NCI-H2029 (cell line): ENCODE data around the gene SIL1.
A peak's percentile ranks its signal among the peaks of the same experiment; 100 is the strongest.
"Not testable (repeated sequence)": the region's sequence is repeated elsewhere in the genome, so short reads cannot be mapped to it uniquely, and the experiment has no call there.

Experiments used
- DNase-seq: peaks from one replicate; lab custom pipeline; 2025; lab: John Stamatoyannopoulos, UW

SIL1 gene

DNA sequence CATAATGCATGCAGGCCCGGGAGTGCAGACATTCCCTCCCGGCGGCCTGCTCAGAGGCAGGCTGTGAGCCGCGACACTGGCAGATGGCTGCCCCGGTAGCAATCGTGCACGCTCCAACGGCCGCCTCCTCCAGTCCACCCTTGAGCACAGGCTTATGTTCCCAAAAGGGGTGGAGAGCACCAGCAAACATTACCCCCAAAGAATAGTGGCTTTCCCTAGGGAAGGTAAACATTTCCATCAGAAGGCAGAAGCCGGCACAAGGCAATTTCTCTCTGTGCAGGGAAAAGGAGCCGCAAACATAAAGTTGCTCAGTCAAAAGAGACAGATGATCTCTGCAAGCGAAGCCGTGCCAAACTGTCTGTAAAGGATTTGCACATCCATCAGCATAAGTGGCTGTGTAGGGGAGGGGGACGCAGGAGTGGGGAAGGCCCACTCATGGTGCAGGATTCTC lies 92.5 kb downstream of the SIL1 start:
- peak; percentile 94 for DNase-seq

DNA sequence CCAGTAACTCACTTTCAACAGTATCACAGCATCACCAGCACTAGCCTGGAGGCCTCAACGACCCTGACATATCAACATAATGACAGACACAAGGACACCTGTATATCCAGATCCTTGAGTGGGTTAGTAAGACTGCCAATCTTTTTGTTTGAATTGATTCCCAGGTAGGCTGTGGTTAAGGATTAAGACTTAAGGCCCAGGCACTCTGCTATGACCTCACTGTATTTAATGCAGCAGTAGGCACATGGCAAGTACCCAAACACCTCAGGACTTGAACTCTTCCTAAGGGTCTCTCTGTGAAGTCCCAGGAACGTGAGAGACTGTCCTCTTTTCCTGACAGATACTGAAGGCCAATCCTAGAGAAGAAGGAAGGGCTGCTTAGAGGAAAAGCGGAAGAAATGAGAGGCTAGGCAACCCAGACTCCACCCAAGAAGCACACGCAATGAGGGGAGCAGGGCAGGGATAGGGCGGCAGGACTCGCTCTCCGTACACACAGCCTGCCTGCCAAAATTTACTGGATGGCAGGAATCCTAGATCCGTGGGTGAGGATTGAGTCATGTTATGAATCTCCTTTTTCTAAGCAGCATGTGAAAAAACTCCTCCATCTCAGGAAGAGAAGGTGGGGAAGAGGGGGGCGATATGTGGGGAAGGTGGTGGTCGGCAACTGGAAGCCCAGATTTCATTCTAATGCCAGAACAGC lies 93.4 kb downstream of the SIL1 start:
- peak; percentile 85 for DNase-seq

DNA sequence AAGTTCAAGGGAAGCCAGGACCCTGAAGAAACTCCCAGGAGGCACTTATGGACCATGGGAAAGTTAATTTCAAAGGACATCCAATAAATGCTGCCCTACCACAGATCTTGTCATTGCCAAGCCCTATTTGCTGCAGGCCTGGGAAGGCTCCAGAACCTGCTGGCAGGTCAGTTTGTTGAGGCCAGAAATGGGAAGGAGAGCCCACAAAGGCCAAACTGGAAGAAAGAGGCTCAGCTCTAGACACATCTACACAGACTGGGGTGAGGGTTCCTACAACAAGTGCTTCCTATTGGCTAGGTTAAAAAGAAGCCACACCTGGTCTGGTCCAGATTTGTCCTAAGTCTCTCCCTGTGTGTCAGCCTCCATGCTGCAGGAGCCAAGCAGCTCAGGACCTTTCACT lies 94.4 kb downstream of the SIL1 start:
- DNase-seq, result no peak

DNA sequence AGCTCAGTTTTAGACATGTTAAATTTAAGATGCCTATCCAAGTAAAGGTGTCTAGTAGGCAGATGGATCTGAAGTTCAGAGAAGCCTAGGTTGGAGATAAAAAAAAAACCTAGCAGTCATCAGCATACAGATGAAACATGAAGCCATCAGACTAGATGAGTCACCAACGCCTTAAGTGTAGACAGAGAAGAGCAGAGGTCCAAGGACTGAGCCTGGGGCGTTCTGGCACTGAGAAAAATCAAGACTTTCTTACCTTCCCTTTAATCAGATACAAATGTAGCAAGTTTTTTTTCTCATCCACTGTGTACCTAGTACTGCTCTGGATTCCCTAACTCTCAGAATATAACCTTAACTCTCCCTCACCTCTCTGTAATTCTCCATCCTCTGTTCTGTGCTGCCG lies 97.3 kb downstream of the SIL1 start:
- DNase-seq, result peak; percentile 38

DNA sequence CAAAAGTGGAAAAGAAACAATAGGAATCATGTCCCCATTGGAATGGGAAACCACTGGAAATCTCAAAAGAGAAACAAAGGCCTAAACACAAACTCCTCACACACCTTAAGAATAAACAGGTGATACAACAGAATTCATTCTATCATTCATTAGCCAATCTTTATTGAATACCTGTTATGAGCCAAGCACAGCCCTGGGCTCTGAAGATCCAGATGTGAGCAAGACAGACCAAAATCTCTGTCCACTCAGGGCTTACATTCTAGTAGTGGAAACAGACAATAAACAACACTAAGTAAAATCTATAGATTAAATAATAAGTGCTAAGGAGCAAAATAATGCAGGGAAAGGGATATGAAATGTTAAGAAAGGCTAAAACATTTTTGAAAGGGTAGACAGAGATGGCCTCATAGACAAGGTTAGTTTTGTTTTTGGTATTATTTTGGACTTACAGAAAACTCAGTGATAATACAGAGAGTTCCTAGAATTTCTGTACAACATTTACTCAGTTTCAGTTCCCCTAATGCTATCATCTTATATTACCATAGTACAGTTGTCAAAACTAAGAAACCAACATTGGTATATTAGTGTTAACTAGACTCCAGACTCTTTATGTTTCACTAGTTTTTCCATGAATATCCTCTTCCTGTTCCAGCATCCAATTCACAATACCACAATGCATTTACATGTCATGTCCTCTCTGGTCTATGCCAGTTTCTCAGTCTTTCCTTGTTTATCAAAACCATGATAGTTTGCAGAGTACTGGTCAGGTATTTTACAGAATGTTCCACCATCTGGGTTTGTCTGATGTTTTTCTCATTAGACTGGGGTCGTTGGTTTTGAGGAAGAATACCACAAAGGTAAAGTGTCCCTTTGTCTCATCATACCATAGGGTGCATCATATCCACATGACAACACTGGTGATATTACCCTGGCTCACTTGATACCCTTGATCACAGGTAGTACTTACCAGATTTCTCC lies 103.7 kb downstream of the SIL1 start:
- no peak for DNase-seq

DNA sequence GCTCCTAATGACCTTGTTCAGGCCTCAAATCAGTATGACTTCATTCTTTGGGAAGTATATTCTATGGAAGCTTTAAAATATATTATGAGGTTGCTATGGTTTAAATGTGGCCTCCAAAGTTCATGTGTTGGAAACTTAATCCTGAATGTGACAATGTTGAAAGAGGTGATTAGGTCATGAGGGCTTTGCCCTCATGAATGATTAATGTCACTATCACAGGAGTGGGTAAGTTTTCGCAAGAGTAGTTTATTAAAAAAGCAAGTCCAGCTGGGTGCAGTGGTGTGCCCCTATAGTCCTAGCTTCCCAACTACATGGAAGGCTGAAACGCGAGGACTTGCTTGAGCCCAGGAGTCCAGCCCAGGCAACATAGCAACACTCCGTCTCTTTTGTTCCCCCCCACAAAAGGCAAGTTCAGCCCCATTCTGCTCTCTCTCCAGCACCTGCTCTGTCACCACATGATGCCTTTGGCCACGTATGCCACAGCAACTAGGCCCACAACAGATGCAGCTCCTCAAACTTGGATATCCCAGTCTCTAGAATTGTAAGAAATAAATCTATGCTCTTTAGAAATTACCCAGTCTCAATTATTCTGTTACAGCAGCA lies 105.3 kb downstream of the SIL1 start:
- no peak for DNase-seq

DNA sequence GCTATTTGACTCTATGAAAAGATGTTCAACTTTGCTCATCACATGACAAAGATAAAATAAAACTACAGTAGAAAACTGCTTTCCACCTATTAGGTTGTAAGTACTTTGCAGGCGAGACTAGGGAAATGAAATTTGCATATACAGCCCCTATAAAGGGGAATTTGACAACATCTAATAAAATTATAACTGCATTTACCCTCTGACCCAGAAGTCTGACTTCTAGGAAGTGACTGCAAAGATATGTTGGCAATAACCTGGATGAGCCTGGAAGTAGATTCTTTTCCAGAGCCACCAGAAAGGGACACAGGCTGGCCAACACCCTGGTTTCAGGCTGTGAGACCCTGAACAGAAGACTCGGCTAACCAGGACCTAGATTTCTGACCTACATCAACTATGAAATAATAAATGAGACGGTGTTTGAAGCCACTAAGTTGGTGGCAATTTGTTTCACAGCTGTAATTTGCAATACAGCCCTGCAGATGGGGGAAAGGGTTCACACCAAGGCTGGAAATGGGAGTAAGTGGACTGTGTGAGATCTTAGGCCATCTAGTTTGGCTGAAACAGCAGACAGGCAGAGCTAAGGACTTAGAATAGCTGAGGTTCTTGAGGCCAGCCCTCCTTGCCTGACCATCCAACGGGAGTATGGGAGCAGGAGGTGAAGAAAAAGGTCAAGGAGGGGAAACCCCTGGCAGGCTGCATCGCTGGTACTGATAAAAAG lies 106.6 kb downstream of the SIL1 start:
- no peak for DNase-seq

DNA sequence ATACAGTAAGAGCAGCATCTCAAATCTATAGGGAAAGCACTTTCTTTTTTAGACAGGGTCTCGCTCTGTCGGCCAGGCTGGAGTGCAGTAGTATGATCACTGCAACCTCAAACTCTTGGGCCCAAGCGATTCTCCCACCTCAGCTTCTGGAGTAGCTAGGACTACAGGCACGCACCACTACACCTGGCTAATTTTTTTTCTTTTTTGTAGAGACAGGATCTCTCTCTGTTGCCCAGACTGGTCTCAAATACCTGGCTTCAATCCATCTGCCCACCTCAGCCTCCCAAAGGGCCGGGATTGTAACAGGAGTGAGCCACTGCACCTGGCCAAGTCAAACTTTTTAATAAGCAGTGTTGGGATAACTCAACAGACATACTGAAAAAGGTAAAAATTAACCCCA lies 107.6 kb downstream of the SIL1 start:
- DNase-seq, result no peak

DNA sequence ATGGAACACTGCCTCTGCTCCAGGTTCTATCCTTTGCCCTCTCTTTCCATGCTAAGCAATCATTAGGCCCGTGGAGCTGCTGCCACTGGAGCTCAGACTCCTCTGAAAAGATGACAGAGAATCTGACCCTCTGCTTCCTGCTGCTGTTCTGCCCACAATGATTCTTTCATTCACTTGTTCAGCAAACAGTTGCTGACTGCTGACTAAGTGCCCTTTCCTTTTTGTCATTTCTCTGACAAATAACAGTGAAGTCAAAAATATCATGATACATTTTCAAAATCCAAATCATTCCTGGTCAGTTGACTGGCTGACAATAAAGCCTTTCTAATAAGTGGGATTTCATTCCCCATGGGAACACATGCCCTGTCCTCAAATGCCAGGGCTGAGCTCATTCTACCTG lies 110.1 kb downstream of the SIL1 start:
- DNase-seq, result no peak

DNA sequence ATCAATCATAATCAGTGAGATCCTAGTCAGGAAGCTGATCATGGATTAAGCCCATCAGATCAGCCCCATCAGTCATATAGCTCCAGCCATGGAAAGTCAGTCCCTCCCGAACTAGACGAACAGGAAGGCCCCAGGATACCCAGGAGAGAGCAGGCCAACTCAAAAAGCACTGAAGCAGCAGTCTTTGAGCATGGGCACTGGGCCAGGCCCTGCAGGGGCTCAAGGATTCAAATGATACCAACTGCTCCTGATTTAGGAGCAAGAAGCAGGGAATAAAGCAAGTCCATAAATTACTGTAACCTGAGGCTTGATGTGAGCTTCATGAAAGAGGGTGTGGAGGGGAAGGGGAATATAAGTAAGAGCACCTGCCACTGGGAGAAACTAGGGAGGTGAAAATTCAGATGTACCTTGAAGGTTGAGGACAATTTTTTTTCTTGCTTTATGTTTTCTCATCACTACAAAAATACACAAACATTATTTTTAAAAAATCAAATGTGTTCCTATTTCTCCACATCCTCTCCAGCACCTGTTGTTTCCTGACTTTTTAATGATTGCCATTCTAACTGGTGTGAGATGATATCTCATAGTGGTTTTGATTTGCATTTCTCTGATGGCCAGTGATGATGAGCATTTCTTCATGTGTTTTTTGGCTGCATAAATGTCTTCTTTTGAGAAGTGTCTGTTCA lies 115.2 kb downstream of the SIL1 start:
- no peak for DNase-seq

DNA sequence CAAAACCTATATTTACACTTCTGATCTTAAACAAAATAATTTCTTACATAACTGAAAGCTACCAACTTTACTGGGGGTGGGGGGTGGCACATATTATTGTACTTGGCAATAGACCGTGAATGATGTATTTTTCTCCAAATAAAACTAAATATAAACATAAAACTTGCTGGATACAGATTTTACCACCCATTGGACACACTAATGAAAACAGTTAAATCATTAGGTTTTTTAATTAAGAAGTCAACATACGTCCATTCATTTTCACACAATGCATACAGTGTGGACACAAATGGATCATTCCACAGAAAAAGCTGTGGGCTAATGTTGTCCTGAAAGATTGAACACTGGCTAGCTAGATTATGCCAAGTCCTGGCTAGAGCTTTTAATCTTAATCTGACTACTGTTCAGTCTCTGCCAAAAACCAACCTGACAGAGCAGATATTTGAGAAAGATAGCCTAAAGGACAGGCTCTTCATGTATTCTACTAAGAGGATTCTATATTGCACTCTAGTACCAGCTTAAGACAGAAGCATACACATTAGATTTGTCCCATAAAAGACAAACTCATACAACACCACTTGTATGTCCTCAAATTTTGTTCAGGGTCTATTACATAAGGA lies 118.1 kb downstream of the SIL1 start:
- no peak for DNase-seq

DNA sequence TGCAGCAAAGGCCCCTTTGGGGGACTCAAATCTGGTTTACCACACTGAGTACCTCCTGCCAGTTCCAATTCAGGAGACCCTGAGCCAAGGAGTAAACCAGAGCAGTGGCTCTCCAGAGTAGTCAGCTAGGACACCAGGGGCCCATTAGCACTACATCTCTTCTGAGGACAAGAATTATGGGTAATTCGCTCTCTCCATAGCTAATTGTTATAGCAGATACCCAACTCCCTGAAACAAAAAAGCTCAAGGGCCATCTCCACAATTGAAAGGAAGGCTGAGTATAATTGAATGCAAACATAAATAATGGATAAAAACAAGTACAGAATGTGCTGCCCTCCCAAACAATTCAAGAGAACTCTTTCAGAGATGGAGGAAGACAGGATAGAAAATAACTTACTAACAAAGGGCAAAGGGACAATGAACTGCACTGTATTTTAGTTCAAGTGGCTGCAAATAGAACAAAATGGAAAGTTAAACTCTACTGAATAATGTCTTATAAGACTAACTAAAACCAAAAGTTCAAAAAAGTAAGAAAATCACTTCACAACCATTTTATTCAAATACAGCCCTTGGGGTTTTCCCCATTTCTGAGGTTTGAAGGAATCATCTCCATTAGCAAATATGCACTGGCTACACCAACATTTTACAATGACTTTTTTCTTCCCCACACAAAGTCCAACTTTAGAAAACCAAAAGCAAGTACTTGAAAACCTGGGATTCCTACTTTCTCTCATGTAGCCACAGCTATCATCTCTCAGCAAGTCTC lies 118.8 kb downstream of the SIL1 start:
- no peak for DNase-seq

DNA sequence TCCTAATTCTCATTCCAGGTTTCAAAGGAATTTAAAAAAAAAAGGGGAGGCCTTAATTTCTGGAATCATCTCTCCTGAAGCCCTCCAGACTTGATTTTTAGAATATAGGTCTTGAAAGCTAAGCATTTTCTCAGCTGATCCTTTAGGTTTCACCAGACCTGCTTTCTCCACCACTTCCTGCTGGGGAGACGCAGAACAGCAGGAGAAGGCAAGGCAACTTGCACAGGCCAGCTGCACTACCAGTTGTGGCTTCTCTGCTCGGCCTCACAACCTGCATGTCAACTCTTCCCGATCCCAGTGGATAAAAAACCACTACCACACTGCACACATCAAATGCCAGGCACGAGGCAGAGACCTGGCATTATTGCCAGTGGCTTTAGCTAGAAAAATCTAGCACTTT lies 119.8 kb downstream of the SIL1 start:
- DNase-seq, result no peak

DNA sequence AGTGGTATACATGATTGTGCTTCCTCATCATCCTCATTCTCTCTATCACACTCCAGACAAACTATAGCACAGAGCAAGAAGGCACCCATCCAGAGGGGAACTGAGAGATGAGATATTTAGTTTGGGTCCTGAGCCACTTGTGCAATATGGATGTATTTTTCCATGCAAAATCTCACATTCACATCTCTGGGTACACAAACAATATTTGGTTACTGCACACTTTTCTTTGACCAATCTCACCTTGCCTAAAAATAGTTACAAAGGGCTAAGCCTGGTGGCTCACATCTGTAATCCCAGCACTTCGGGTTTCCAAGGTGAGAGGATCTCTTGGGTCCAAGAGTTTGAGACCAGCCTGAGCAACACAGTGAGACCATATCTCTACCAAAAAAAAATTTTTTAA lies 120.3 kb downstream of the SIL1 start:
- DNase-seq, result no peak

DNA sequence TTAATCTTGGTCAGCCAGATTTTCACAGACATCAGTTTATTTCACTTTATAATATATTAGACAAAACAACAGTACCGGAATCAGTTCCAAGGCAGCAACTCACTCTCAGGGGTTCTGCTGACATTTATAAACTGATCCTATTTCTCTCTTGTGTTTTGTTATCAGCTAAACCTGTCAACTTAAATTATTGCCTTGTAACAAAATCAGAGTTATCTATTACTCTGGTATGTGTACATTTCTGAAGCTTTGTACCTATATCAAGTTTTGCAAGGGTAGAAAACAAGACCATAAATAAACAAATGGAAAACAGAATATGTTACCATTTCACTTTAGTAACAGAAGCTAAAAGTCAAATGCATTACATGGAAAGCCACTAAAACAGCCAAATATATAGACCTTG lies 122.1 kb downstream of the SIL1 start:
- no peak for DNase-seq

DNA sequence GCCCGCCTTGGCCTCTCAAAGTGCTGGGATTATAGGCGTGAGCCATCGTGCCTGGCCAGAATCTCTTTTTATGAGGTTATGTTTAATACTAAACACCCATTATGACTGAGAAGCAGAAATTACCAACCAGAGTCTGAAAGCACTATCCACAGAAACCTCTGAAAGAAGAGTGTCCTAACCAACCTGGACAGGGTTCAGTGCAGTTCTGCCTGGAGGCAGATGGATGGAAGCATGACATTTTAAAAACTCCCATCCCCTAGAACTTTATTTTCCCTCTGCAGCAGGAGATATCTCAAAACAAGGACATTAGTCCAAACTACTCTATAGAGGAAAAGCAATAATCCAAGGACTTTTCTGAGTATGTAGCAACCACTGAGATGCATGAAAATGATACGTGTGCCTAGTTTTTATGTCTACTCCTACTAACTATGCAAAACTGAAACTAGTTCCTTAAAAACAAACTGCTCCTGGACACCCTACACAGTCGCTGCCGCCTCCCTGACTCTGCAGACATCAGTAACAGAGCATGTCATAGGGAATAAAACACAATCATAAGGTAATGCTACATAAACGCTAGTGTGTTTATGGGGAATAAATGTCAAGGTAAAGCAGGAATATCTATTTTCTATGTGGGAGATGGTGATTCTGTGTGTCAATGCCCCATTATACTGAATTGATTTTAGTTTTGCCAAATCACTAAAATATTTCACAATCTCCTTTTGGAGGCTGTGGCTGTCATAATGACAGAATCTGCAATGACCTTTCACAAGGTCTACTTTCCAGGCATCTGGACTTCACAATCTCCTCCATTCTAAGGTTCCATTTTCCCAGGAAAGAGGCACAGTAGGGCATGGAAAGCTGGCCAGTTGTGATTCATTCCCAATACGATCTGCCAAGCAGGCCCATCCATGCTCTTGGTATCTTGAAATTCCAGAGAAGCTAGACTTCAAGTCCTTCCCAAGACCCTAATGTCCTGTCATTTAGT lies 122.8 kb downstream of the SIL1 start:
- DNase-seq, result no peak

DNA sequence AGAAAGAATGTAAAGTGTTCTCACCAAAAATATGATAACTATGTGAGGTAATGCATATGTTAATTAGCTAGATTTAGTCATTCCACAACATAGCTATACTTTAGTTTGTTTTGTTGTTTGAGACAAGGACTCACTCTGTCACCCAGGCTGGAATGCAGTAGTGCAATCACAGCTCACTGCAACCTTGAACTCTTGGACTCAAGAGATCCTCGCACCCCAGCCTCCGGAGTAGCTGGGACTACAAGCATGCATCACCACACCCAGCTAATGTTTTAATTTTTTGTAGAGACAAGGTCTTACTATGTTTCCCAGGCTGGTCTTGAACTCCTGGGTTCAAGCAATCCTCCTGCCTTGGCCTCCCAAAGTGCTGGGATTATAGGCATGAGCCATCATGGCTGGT lies 124.2 kb downstream of the SIL1 start:
- DNase-seq, result not testable (repeated sequence)

DNA sequence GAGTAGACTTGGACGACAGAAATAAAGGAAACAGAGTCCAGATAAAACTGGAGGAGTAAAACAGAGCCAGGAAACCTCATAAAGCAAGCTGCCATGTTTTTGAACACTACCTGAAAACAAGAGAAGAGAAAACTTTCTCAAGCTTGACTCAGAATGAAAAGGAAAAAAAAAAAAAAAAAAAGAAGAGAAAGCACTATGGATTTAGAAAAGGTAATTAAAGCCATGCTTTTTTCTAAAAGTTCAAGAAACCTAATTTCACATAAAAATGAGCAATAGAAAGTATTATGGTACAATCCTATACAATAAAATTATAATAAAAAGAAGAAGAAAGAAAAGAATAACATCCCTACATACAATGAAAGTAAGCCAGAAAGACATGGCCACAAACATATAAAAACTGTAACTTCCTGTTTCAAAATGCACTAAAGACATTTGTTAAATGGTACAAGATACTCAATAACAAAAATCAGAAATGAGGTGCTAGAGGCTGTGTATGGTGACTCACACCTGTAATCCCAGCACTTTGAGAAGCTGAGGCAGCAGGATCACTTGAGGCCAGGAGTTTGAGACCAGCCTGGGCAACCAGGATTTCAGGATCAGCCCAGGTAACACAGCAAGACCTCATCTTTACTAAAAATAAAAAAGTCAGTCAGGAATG lies 129.5 kb downstream of the SIL1 start:
- DNase-seq, result no peak

DNA sequence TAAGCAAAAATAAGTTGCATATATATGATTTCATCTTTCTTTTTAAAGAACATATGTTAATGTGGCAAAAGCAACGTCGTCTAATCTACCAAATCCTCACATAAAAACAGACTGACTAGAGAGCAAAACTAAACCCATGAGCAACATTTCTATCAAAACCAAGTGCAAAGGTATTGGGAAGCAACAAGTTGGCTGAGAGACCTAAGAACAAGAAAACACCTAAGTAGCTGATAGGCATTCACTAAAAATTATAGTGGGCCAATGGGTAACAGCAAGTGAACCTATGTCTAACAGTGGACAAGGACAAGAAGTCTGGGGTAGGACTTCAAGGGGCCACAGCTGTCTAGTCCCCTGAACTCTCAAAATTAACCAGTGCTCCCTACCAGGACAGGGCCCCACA lies 130.1 kb downstream of the SIL1 start:
- DNase-seq, result no peak
